NB4 (cell line): Measurements from ENCODE around the gene C16orf90.

Experiments
- POLR2A ChIP-seq: IDR thresholded peaks from 2 replicates; pipeline ENCODE4 v1.6.1; 2011; ENCODE audit warnings: mild to moderate bottlenecking; ENCODE audit not compliant: insufficient read length; ENCODE audit errors: extremely low read depth
- TF ChIP-seq, protein P1 (sequence below): IDR thresholded peaks from one replicate; pipeline ENCODE4 v1.5.1; 2012; ENCODE audit warnings: low read depth, low read length
- TF ChIP-seq, protein P2 (sequence below): IDR thresholded peaks from 2 replicates; pipeline ENCODE4 v1.6.1; 2011; ENCODE audit warnings: low read depth, low read length

DNA sequence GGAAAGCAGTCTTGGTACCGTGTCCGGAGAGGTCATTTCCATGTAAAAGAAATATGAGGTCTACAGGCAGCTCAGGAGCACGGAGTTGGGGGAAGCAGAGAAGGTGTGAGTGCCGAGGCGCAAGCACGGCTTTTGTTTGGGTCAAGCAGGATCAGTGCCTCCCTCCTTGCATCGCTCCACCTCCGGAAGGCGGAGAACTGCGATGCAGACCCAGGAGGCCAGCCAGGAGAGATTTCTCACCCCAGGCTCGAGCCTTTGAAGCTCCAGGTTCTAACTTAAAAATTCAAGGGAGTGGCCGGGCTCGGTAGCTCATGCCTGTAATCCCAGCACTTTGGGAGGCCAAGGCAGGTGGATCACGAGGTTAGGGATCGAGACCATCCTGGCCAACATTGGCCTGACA, 26.8 kb downstream of the C16orf90 start:
- TF ChIP-seq, protein P1, sequence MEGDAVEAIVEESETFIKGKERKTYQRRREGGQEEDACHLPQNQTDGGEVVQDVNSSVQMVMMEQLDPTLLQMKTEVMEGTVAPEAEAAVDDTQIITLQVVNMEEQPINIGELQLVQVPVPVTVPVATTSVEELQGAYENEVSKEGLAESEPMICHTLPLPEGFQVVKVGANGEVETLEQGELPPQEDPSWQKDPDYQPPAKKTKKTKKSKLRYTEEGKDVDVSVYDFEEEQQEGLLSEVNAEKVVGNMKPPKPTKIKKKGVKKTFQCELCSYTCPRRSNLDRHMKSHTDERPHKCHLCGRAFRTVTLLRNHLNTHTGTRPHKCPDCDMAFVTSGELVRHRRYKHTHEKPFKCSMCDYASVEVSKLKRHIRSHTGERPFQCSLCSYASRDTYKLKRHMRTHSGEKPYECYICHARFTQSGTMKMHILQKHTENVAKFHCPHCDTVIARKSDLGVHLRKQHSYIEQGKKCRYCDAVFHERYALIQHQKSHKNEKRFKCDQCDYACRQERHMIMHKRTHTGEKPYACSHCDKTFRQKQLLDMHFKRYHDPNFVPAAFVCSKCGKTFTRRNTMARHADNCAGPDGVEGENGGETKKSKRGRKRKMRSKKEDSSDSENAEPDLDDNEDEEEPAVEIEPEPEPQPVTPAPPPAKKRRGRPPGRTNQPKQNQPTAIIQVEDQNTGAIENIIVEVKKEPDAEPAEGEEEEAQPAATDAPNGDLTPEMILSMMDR: no peak
- TF ChIP-seq POLR2A: no peak
- TF ChIP-seq, protein P2, sequence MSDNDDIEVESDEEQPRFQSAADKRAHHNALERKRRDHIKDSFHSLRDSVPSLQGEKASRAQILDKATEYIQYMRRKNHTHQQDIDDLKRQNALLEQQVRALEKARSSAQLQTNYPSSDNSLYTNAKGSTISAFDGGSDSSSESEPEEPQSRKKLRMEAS: no peak
